GM19351 (cell line): Measurements from ENCODE around the gene SAV1.
"Not testable (repeated sequence)": the region's sequence is repeated elsewhere in the genome, so short reads cannot be mapped to it uniquely, and the experiment has no call there.

Source experiments
- ATAC-seq: cut with Tn5 transposase; IDR thresholded peaks from one replicate; pipeline ENCODE4 v1.9.1; 2021; ENCODE audit warnings: mild to moderate bottlenecking, moderate library complexity; ENCODE audit not compliant: unreplicated experiment

The SAV1 gene

GRCh38 chr14:50666772-50667683 lies 1.1 kb downstream of the SAV1 start:
- no peak for ATAC-seq

GRCh38 chr14:50665300-50665699 lies 2.8 kb downstream of the SAV1 start:
- peak; percentile 31 for ATAC-seq

GRCh38 chr14:50664579-50664978 lies 3.5 kb downstream of the SAV1 start:
- not testable (repeated sequence) for ATAC-seq

DNA sequence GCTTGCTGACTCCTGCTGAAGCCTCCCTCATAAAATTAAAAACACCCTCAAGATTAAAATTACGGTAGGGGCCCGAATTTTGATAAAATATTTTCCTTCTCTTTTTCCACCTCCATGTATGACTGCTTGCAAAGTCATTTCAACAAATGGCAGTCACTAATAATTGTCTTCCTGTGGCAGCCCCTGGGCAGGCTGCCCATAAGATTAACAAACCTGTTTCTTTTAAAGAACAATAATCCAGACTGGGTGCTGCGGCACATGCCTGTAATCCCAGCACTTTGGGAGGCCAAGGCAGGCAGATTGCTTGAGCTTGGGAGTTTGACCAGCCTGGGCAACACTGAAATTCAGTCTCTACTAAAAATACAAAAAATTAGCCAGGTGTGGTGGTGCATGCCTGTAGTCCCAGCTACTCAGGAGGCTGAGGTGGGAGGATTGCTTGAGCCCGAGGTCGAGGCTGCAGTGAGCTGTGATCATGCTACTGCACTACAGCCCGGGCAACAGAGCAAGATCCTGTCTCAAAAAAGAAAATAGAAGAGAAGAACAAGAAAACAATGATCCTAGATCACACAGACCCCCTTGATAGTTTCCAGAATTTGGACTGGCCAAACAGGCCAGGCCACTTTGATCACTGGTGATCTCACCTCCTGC lies 8.7 kb downstream of the SAV1 start:
- no peak for ATAC-seq

DNA sequence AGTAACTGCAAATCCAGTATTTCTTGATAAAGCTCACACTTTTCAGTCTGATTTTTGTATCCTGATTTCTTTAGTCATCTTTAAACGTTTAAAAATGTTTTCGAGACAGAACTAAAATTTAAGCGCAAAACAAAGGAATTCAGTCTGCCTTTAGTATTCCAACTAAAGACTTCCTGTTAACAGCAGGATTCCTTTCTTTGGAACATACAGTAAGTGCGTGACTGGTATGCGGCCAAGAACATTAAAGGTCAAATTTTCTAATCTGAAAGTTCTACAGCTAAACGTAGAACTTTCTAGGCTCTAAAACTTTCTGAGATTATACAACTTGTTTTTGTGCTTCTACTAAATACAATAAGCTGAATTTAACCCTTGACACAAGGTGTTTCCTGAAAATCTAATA lies 9.9 kb downstream of the SAV1 start:
- ATAC-seq: no peak

DNA sequence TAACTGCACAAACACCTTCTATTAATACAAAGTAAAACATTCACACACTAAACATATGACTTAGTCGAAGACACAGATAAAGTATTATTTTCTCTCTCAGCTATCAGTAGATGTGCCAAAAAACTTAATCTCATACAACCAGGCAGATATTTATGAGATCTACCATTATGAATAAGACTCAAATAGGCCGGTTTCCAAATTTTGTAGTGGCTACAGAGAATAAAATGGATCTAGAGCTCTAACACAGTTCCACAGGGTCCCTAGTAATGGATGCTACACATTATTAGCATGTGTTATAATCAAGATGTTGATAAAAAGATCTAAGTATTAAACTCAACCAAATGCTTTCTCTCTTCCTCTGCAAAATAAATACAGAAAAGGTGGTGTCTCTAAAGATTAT lies 10.4 kb downstream of the SAV1 start:
- no peak for ATAC-seq

GRCh38 chr14:50656776-50657175 lies 11.3 kb downstream of the SAV1 start:
- ATAC-seq: no peak

DNA sequence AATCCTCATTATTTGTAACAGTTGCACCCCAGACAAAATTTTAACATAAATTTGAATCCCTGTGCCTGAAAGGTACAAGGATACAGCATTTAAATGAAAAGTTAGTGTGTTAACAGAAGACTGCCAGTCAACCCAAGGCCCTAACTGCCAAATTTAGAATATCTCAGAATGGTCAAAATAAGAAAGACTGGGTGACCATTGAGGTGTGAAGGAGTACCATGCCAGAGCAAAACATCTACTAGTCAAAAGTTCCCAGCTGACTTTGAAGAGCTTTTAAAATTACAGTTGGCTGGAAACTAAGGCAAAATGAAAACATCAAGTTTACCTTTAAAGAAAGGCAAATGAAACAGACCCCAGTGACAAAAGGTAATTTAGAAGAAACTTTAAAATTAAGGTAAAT lies 18.4 kb downstream of the SAV1 start:
- ATAC-seq: no peak

GRCh38 chr14:50647753-50648152 lies 20.4 kb downstream of the SAV1 start:
- peak; percentile 19 for ATAC-seq

DNA sequence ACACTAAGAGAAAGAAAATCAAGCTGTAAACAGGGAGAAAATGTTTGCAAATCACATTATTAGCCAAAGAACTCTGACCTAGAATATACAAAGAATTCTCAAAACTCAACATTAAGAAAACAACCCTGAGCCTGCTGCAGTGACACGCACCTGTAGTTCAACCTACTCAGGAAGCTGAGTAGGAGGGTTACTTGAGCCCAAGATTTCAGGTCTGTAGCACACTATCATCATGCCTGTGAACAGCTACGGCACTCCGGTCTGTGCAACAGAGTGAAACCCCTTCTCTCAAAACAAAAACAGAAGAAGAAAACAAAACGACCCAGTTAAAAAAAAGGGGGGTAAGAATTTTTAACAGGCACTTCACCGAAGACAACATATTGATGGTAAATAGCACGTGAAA lies 20.8 kb downstream of the SAV1 start:
- peak; percentile 97 for ATAC-seq

DNA sequence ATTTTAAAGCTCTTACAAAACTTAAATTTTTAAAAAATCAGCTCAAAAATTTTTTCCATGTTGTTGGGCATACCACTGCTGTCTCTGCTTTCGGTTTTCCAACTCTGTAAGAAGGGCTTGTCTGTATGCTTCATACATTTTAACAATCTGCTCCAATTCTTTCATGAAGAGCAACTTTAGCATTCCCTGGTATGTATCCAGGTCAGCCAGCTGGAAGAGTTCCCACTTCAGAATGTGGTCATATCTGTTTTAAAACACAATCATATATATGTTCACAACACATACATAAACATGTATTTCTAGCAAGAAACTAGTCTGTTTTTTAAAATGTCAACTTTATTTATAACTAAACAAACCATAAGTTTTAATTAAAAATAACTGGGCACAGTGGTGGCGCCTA lies 33.0 kb downstream of the SAV1 start:
- ATAC-seq: no peak

GRCh38 chr14:50633954-50634353 lies 34.2 kb downstream of the SAV1 start:
- no peak for ATAC-seq

DNA sequence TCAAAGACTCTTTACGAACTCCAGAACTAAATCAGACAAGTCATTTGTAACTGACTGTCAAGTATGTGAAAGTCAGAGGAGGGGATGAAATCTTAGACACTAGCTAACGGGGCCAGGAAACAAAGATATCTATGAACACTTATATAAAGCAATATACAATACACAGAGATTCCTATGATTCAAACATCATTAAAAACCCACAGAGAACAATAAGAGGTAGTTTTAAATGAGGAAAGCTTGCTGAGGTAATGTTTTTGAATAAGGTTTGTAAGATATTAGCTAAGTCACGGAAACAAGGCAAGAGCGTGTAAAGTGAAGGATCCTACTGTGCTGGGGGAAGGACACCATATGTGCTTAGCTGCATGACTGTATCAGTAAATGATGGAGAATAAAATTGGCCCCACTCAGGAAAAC lies 36.7 kb downstream of the SAV1 start:
- ATAC-seq: no peak

DNA sequence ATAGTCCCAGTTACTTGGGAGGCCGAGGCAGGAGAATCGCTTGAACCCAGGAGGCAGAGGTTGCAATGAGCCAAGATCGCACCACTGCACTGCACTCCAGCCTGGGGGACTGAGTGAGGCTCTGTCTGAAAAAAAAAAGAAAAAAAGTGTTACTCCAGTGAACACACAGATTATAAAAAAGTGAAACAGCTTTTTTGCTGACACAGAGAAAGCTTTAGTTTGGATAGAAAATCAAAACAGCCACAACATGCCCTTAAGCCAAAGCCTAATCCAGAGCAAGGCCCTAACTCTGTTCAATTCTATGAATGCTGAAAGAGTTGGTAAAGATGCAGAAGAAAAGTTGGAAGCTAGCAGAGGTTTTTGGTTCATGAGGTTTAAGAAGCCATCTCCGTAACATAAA lies 43.2 kb downstream of the SAV1 start:
- ATAC-seq: not testable (repeated sequence)

- peak; percentile 66 for ATAC-seq
Observed at GRCh38 chr14:50624447-50624846, 43.7 kb downstream of the SAV1 start.

DNA sequence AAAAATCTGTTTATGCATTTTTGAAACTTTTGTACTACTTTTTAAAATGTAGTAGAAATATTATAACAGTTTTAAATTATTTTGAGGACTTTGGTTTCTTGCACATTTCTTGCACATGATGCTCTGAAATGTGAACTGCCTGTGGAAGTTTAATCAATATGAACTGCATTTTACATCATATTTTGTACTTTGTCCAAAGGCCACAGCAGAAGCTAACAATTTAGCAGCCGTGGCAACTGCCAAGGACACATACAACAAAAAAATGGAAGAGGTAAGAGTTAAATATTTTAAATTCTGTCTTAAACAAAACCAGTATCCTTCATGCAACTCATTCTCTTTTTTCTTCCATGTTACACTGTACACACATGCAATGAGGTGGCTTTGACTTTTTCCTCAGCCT lies 45.1 kb downstream of the SAV1 start:
- ATAC-seq: no peak

DNA sequence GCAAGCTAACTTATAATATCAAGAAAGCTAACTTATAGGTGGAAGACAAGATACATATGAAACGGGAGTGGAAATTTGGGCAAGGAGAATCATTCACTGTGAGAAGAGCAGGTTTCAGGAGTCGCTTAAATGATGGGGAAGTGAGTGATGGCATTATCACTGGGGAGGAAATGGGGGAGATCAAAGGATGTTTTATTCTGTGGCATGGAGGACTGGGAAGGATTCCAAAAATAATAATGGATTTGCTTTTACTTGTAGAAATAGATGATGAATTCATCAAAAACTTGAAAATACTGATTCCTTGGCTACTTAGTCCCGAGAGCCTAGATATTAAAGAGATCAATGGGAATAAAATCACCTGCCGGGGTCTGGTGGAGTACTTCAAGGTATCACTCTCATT lies 47.8 kb downstream of the SAV1 start:
- ATAC-seq: no peak

- peak; percentile 66 for ATAC-seq
Observed at GRCh38 chr14:50619569-50620141, 48.5 kb downstream of the SAV1 start.

DNA sequence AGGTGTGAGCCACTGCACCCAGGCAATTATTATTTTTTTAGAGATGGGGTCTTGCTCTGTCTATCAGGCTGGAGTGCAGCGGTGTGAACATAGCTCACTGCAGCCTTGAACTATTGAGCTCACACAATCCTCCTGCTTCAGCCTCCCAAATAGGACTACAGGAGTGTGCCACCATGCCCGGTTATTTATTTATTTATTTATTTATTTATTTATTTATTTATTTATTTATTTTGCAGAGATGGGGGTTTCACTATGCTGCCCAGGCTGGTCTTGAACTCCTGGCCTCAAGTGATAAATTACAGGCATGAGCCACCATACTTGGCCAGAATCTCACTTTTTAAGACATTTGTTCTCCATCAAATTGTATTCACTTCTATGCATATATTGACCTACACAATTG lies 51.8 kb downstream of the SAV1 start:
- ATAC-seq: no peak

GRCh38 chr14:50615552-50615951 lies 52.6 kb downstream of the SAV1 start:
- no peak for ATAC-seq

DNA sequence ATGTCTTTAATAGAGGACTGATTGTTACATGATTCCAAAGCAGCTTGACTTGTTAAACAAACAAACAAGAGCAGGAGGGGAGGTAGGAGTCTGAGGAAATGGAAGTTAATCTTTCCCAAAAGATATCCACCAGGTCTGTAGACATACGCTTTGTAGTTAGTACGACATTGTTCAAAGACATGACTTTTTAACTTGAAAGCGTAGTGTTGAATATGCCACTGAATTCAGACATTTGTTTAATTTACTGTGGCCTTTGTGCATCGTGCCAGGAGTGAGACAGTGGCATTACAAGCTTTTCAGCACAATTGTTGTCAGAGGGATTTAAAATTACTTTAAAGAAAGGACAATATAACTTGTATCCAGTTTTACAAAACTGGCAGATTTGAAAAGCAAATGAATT lies 53.0 kb downstream of the SAV1 start:
- ATAC-seq: no peak

GRCh38 chr14:50612806-50613205 lies 55.3 kb downstream of the SAV1 start:
- no peak for ATAC-seq
